ENCODE data around the gene ATP2C2.
"Not testable (repeated sequence)": the region's sequence is repeated elsewhere in the genome, so short reads cannot be mapped to it uniquely, and the experiment has no call there.

ATP2C2 gene

DNA sequence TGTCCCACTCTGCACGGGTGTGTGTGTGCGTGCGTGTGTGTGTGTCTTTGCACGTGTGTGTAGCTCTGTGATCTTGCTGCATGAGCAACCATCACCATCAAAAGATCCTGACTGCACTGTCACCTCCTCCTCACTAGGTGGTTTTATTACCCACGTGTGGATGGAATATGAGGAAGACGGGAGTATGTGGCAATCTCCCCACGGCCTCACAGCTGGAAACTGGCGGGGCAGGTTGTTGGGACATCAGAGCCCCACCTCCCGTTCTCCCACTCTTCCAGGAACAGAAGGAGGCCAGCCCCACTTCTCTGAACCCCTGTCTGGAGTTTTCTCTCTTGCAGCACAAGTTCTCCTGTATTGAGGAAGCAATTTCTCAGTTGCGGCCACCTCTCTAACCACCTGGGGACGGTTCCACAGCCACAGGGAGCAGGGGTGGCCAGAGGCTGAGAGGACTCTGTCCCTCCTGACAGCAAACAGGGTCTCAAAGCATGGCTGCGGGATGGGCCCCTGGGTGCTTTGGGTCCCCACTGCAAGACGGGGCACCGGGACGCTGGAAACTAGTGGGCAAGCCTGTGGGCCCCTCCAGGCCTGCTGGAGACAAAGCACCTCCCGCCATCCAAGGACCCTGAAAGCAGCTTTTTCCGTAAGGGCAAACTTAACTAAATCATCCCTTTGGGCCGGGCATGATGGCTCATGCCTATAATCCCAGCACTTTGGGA lies 27.9 kb upstream of the ATP2C2 start:
- DNase-seq (ENCODE audit: low read depth): no peak
- TF ChIP-seq, protein P1, sequence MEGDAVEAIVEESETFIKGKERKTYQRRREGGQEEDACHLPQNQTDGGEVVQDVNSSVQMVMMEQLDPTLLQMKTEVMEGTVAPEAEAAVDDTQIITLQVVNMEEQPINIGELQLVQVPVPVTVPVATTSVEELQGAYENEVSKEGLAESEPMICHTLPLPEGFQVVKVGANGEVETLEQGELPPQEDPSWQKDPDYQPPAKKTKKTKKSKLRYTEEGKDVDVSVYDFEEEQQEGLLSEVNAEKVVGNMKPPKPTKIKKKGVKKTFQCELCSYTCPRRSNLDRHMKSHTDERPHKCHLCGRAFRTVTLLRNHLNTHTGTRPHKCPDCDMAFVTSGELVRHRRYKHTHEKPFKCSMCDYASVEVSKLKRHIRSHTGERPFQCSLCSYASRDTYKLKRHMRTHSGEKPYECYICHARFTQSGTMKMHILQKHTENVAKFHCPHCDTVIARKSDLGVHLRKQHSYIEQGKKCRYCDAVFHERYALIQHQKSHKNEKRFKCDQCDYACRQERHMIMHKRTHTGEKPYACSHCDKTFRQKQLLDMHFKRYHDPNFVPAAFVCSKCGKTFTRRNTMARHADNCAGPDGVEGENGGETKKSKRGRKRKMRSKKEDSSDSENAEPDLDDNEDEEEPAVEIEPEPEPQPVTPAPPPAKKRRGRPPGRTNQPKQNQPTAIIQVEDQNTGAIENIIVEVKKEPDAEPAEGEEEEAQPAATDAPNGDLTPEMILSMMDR (IDR thresholded peaks at IDR 0.05; ENCODE audit: low read depth, low read length, missing control alignments): no peak
- H3K4me3 ChIP-seq (ENCODE audit: low read depth, low read length): no peak overlapping the region

DNA sequence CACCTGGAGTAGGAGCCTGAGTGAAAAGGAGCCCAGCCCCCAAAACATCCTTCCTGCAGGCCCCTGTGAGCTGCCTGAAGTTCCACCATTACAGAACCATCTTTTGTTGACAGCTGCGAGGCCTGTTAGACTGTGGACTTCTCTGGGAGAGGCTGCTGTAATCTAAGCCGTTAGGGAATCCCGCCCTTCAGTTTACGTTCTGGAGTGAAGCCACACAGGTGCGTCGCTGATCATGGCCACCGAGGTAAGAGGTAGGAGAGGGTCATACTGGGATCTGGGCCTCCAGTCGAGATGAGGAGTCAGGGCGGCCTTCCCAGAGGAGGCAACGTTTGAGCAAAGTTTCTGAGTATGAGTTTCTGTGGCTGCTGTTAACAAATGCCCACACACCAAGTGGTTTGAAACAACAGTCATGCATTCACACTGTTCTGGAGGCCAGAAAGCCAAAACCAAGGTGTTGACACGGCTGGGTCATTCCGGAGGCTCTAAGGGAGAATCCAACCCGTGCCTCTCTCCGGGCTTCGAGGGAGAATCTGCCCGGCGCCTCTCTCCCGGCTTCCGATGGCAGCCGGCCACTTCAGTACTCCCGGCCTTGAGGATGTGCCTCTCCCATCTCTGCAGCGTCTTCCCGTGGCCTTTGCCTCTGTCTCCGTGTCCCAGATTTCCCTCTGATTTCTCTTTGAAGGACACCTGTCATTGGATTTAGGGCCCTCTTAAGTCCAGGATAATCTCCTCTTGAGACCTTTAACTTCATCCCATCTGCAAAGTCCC lies 26.6 kb upstream of the ATP2C2 start:
- no peak for DNase-seq (ENCODE audit: low read depth)
- H3K4me3 ChIP-seq (ENCODE audit: low read depth, low read length): no peak overlapping the region
- TF ChIP-seq, protein P1 (IDR thresholded peaks at IDR 0.05; ENCODE audit: low read depth, low read length, missing control alignments): no peak

DNA sequence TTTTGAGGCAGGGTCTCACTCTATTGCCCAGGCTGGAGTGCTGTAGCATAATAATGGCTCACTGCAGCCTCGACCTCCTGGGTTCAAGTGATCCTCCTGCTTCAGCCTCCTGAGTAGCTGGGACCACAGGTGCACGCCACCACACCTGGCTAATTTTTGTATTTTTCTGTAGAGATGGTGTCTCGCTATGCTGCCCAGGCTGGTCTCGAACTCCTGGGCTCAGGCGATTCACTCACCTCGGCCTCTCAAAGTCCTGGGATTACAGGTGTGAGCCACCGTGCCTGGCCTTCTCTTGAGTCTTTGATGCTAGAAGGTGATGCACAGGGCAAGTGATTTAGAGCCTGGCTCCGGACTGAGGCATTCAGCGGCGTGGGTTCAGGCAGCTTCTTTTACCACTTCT lies 24.5 kb upstream of the ATP2C2 start:
- not testable (repeated sequence) for H3K4me3 ChIP-seq (ENCODE audit: low read depth, low read length); DNase-seq (ENCODE audit: low read depth)

DNA sequence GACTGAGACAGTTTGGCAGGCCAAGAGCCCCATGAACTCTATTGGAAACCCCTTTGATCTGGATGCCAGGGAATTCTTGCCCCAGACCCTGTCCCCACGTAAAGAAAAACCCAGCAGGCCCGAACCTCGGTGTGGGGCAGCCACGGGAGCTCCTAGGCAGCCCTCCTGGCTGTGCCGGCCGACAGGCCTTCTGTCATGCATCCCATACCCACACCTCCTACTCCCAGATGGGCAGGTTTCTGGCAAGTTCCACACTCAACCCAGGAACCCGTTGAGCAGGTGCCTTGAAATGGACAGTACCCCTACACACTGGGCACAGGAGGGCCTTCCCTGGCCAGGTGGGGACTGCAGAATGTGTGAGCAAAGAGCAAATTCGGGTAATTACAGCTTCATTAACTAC lies 23.6 kb upstream of the ATP2C2 start:
- DNase-seq (ENCODE audit: low read depth): no peak
- H3K4me3 ChIP-seq (ENCODE audit: low read depth, low read length): no peak overlapping the region
- TF ChIP-seq, protein P1 (IDR thresholded peaks at IDR 0.05; ENCODE audit: low read depth, low read length, missing control alignments): no peak

DNA sequence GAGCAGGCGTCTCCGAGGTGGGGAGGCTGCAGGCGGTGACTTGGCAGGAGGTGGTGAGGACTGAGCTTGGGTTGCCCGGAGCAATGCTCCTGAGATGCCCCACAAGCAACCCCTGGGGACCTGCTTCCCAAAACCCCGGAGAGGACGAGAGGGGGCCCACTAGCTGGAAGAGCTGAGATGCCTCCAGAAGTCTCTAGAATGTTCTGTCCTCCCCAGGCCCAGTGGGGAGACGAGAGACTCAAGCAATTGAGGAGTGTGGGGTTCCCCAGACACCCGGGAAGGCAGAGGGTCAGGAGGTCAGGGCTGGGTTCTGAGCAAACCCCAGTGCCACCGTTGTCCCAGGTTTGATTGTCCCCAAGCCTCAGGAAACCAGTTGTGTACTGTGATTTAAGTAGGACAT lies 21.2 kb upstream of the ATP2C2 start:
- TF ChIP-seq, protein P1 (IDR thresholded peaks at IDR 0.05; ENCODE audit: low read depth, low read length, missing control alignments): no peak
- DNase-seq (ENCODE audit: low read depth): no peak
- H3K4me3 ChIP-seq (ENCODE audit: low read depth, low read length): no peak overlapping the region

DNA sequence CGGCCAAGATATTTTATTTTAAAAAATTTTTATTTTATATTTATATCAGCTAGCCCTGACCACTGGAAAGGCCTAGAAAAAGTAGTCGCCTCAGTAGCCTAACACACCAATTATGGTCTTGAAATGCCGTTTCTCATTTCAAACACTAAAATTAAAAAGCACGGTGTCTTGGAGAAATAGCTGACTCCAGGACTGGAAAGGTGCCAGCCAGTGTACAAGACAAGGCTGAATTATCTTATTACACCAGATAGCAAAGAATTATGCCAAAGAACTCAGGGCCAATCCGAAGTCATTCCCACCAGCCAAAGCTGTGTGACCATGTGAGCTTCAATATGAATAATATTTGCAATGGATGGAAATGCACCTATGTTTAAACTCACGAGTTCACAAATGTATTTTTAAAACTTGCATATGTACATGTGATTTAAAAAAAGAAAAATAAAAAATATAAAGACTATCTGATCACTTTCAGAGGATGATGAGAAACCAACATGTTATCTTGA lies 19.9 kb upstream of the ATP2C2 start:
- H3K4me3 ChIP-seq (ENCODE audit: low read depth, low read length): no peak overlapping the region
- no peak for DNase-seq (ENCODE audit: low read depth)
- TF ChIP-seq, protein P1 (IDR thresholded peaks at IDR 0.05; ENCODE audit: low read depth, low read length, missing control alignments): no peak

DNA sequence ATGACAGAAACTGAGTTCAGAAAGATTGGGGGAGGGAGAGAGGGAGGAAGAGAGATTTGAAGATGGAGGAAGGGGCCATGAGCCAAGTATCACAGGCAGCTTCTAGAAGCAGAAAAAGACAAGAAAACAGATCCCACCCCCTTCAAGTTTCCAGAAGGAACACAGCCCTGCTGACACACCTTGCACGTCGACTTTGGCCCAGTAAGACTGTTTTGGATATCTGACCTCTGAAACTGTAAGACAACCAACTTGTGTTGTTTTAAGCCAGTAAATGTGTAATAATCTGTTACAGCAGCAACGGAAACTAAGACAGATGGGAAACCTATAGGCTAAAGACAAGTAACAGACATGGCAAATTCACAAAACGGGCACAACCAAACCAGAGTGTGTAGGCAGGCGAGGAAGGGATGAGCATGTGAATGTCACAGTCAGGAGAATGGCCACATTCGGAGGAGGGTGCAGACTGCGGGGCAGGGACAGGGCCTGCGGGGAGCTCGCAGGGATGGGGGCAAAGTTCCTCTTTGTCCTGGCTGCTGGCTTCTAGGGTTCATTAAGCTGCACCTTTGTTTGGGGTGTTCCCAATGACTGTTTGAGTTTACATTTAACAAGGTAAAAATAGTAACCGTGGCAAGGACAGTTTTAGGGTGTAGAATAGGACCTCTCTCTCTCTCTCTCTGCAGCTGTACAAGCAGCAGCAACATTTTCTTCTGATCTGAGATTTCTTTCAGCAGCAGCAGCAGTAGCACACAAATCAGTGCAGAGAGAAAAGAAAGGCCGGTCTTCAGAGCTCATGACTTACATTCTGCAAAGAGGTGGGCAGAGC lies 18.3 kb upstream of the ATP2C2 start:
- no peak for DNase-seq (ENCODE audit: low read depth)
- no peak overlapping the region for H3K4me3 ChIP-seq (ENCODE audit: low read depth, low read length)
- TF ChIP-seq, protein P1 (IDR thresholded peaks at IDR 0.05; ENCODE audit: low read depth, low read length, missing control alignments): no peak

Data from GM12864 (cell line).